ENCODE results near the gene RASAL2. TPM values are rescaled to one million over a fixed set of nuclear protein-coding genes. Genes with fewer than 3 reads are reported as not detected.

Gene RASAL2
- total RNA-seq, 1 experiment from 2014 or later = 31.6 TPM

DNA sequence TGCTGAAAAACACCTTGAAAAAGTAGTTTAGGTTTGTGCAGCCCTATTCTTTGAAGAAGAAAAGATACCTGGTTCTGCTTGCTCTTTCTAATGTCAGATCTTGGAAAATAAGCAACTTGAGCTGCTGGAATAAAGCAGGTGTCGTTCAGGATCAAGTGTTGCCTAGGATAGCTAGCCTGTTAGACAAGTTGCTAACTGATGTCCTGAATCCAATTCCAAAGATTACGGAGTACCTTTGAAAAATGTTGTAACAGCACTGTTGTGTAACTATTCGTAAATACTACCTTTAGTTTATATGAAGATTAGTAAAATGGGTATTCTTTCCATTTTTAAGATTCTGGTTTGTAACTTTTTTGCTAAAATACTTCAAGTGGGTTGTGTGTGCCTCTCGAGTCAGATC, 251.3 kb downstream of the RASAL2 start:
- BruUV-seq (replicated peaks) = no TSS peak
- CTCF ChIA-PET = no interaction called here
- ATAC-seq (no peak), DNase-seq (ENCODE audit: low read depth, low spot score) (no peak)
- Histone ChIP-seq H3K4me1 (ENCODE audit: control insufficient read depth, insufficient read depth, low read length) (peaks cover 32% of the 10 kb centered on the region), H3K4me3 (ENCODE audit: low read depth in 2 of 2, low read length in 2 of 2) (no peak overlapping the region), H3K9me3 (ENCODE audit: control insufficient read depth, insufficient read depth, low read depth, low read length) (no peaks in the 10 kb centered on the region), H3K27ac (ENCODE audit: low read length) (no peak overlapping the region; the same call in 1 of the 2 replicates), H3K27me3 (ENCODE audit: control insufficient read depth, insufficient read depth, low read length) (no peaks in the 10 kb centered on the region), H3K36me3 (ENCODE audit: control insufficient read depth, insufficient read depth, low read length) (no peaks in the 10 kb centered on the region; the same call in 1 of the 2 replicates)
- intact Hi-C loops (cut with micrococcal nuclease; ENCODE audit: unreplicated experiment) = no loop called here
- POLR2A ChIA-PET = no interaction called here
- no peak for TF ChIP-seq CTCF (IDR thresholded peaks at IDR 0.05)
- no peak for TF ChIP-seq POLR2AphosphoS5 (IDR thresholded peaks at IDR 0.05; ENCODE audit: low read depth, low read length)
- TF ChIP-seq SIN3A (IDR thresholded peaks at IDR 0.05; ENCODE audit: borderline replicate concordance, insufficient read depth, low read depth, low read length) = no peak
- TF ChIP-seq TCF7L2 (IDR thresholded peaks at IDR 0.05; ENCODE audit: low read depth, low read length) = no peak
- TF ChIP-seq, protein P1, sequence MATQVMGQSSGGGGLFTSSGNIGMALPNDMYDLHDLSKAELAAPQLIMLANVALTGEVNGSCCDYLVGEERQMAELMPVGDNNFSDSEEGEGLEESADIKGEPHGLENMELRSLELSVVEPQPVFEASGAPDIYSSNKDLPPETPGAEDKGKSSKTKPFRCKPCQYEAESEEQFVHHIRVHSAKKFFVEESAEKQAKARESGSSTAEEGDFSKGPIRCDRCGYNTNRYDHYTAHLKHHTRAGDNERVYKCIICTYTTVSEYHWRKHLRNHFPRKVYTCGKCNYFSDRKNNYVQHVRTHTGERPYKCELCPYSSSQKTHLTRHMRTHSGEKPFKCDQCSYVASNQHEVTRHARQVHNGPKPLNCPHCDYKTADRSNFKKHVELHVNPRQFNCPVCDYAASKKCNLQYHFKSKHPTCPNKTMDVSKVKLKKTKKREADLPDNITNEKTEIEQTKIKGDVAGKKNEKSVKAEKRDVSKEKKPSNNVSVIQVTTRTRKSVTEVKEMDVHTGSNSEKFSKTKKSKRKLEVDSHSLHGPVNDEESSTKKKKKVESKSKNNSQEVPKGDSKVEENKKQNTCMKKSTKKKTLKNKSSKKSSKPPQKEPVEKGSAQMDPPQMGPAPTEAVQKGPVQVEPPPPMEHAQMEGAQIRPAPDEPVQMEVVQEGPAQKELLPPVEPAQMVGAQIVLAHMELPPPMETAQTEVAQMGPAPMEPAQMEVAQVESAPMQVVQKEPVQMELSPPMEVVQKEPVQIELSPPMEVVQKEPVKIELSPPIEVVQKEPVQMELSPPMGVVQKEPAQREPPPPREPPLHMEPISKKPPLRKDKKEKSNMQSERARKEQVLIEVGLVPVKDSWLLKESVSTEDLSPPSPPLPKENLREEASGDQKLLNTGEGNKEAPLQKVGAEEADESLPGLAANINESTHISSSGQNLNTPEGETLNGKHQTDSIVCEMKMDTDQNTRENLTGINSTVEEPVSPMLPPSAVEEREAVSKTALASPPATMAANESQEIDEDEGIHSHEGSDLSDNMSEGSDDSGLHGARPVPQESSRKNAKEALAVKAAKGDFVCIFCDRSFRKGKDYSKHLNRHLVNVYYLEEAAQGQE (IDR thresholded peaks at IDR 0.05; ENCODE audit: insufficient read depth in 1 of 2, low read depth in 2 of 2, low read length in 1 of 2) = no peak
- in situ Hi-C loops (cut with HindIII; ENCODE audit: low pct_unique_long_range_greater_than_20kb, low sequenced_read_pairs) = no loop called here

GRCh38 chr1:178345807-178346206, 251.9 kb downstream of the RASAL2 start:
- ChIA-PET POLR2A (no interaction called here), CTCF (interaction anchor here (0.6 kb wide), 1 partner anchor 99 kb away, joined by 3 read pairs; no protein-coding TSS in a partner anchor)
- no peak overlapping the region; the same call in 1 of the 2 replicates for H3K27ac ChIP-seq (ENCODE audit: low read length)
- in situ Hi-C loops (cut with HindIII; ENCODE audit: low pct_unique_long_range_greater_than_20kb, low sequenced_read_pairs) (no loop called here), intact Hi-C loops (cut with micrococcal nuclease; ENCODE audit: unreplicated experiment) (no loop called here)
- no peak for ATAC-seq
- DNase-seq (ENCODE audit: low read depth, low spot score) = no peak
- H3K4me1 ChIP-seq (ENCODE audit: control insufficient read depth, insufficient read depth, low read length) = peaks cover 27% of the 10 kb centered on the region
- no peak for TF ChIP-seq TCF7L2 (IDR thresholded peaks at IDR 0.05; ENCODE audit: low read depth, low read length)
- TF ChIP-seq, protein P1 (IDR thresholded peaks at IDR 0.05; ENCODE audit: insufficient read depth in 1 of 2, low read depth in 2 of 2, low read length in 1 of 2) = no peak
- TF ChIP-seq POLR2AphosphoS5 (IDR thresholded peaks at IDR 0.05; ENCODE audit: low read depth, low read length) = no peak
- TF ChIP-seq SIN3A (IDR thresholded peaks at IDR 0.05; ENCODE audit: borderline replicate concordance, insufficient read depth, low read depth, low read length) = no peak
- TF ChIP-seq CTCF (IDR thresholded peaks at IDR 0.05) = no peak
- no peaks in the 10 kb centered on the region; the same call in 1 of the 2 replicates for H3K36me3 ChIP-seq (ENCODE audit: control insufficient read depth, insufficient read depth, low read length)
- H3K4me3 ChIP-seq (ENCODE audit: low read depth in 2 of 2, low read length in 2 of 2) = no peak overlapping the region
- BruUV-seq (replicated peaks) = no TSS peak
- H3K9me3 ChIP-seq (ENCODE audit: control insufficient read depth, insufficient read depth, low read depth, low read length) = no peaks in the 10 kb centered on the region
- no peaks in the 10 kb centered on the region for H3K27me3 ChIP-seq (ENCODE audit: control insufficient read depth, insufficient read depth, low read length)
